ENCODE data around the gene GRID1. TPM values are rescaled to one million over a fixed set of nuclear protein-coding genes. Genes with fewer than 3 reads are reported as not detected.

GRID1 gene
- total RNA-seq, 1 donor = not detected

DNA sequence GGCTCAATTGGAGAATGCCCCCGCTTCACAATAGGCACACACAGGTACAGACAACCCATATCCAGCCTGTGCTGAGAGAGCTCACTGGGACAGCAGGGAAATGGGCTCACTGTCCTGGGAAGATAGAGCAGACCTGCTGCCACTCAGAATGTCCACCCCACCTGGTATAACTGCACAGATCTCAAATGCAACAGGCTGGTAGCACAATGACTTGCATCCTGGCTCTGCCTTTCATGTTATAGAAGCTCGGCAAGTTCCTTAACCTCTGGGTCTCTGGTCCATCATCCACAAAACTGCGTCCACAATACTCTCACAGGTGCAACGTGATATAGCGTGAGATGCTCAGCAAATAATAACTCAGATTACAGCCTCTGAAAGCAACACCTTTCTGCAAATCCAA is 295.4 kb downstream of the GRID1 start:
- DNase-seq (ENCODE audit: low read depth) = no peak

DNA sequence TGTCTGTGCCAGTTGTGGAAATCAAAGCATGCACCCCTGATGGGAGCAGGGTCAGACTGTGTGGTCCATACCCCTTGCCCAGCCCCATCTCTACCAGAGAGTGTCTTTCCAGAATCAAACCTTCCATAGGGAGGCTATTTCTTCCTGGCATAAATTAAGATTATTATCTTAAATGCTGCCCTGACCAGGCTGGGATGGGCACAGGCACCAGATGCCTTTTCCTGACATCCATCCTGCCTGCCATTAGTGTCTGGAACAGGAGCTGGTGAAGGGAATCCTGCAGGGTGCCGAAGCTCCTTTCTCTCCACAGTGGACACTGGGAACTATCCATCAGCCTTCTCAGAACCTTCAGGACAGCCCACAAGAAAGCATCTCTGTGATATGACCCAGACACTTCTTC is 296.3 kb downstream of the GRID1 start:
- TF ChIP-seq, protein P1, sequence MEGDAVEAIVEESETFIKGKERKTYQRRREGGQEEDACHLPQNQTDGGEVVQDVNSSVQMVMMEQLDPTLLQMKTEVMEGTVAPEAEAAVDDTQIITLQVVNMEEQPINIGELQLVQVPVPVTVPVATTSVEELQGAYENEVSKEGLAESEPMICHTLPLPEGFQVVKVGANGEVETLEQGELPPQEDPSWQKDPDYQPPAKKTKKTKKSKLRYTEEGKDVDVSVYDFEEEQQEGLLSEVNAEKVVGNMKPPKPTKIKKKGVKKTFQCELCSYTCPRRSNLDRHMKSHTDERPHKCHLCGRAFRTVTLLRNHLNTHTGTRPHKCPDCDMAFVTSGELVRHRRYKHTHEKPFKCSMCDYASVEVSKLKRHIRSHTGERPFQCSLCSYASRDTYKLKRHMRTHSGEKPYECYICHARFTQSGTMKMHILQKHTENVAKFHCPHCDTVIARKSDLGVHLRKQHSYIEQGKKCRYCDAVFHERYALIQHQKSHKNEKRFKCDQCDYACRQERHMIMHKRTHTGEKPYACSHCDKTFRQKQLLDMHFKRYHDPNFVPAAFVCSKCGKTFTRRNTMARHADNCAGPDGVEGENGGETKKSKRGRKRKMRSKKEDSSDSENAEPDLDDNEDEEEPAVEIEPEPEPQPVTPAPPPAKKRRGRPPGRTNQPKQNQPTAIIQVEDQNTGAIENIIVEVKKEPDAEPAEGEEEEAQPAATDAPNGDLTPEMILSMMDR (IDR thresholded peaks at IDR 0.05; ENCODE audit: insufficient read depth, low read length) = no peak
- DNase-seq (ENCODE audit: low read depth) = no peak
- no peak overlapping the region for H3K4me3 ChIP-seq (ENCODE audit: low read depth, low read length)

More for the DNA sequence above, 295.4 kb downstream of the GRID1 start:
- TF ChIP-seq, protein P1 (IDR thresholded peaks at IDR 0.05; ENCODE audit: insufficient read depth, low read length) = no peak
- no peak overlapping the region for H3K4me3 ChIP-seq (ENCODE audit: low read depth, low read length)

DNA sequence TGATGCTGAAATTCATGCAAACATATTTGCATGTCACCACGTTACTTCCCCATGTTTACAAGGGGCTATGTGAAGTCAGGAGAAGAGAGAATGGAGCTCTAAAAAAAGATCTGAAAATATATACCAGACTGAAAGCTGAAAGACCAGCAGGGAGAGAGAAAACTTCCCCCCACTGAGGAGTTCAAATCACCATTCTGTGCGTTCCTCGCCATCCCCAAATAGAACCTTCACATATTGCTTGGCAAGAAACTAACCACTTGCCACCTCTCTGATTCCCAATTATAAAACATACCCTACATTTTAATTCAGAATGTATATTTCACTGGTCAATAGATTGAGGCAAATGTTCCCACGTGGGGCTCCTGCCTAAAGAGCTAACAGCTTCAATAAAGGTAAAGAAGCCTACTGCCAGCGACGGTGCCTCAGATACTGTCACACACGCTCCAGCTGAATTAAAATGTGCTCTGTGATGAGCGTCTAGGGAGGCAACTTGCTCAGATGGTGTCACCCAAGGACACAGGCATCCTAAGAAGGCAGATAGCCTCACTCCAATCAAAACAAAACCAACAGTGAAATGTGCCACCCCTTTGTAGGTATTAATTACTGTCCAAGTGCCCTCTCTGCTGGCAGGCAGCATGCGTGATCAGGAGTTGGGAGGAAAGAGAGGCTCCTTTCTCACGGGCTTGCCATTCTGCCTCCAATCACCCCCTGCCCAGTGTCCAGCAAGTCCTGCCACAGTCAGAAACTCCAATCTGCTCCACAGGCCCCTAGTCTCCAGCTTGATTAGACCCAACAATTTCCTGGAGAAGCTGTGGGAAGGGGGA is 298.2 kb downstream of the GRID1 start:
- no peak overlapping the region for H3K4me3 ChIP-seq (ENCODE audit: low read depth, low read length)
- TF ChIP-seq, protein P1 (IDR thresholded peaks at IDR 0.05; ENCODE audit: insufficient read depth, low read length) = no peak
- DNase-seq (ENCODE audit: low read depth) = no peak

DNA sequence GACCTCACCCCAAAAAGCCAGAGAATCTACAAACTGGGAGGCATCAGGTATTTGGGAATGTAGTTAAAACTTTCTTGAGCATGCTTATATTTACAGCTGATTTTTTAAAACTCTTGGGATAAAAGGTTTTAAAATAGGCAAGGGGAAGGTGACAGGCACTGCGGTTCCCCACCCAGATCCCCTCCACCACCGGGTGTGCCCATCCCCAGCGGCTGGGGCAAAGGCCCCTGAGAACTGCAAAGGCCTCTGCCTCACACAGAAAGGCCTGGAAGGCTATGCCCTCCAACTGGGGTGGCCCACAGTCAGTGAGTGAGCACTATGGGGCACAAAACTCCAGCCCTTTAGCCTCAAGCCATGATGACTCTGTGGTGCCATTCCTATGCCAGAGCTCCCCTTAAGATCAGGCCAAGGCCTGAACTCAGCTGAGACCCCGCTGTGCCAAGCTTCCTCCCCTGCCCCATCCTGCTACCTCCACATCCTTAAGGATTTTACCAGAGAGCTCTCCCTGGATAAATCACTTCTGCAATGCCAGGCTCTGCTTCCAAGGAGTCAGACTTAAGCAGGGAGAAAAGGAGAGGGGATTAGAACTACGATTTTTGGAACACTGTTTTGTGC is 299.1 kb downstream of the GRID1 start:
- H3K4me3 ChIP-seq (ENCODE audit: low read depth, low read length) = no peak overlapping the region
- no peak for DNase-seq (ENCODE audit: low read depth)
- TF ChIP-seq, protein P1 (IDR thresholded peaks at IDR 0.05; ENCODE audit: insufficient read depth, low read length) = no peak

DNA sequence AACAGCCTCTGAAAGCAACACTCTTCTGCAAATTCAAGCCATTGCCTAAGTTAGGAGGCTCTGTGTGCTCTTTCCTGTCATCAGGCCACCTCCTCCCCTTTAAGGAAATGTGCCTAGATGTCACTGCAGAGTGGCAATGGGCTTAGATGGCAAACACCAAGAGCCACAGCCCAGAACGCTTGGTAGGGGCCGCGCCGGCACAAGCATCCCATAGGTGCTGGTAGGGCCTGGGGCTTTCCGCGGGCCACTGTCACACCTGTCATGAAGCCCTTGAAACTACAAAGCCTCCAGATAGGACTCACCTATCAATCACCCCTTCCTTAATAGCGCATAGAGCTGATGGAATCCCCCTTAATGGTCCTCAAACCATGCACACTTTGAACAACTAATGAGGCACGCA is 299.9 kb downstream of the GRID1 start:
- TF ChIP-seq, protein P1 (IDR thresholded peaks at IDR 0.05; ENCODE audit: insufficient read depth, low read length) = no peak
- H3K4me3 ChIP-seq (ENCODE audit: low read depth, low read length) = no peak overlapping the region
- DNase-seq (ENCODE audit: low read depth) = no peak

DNA sequence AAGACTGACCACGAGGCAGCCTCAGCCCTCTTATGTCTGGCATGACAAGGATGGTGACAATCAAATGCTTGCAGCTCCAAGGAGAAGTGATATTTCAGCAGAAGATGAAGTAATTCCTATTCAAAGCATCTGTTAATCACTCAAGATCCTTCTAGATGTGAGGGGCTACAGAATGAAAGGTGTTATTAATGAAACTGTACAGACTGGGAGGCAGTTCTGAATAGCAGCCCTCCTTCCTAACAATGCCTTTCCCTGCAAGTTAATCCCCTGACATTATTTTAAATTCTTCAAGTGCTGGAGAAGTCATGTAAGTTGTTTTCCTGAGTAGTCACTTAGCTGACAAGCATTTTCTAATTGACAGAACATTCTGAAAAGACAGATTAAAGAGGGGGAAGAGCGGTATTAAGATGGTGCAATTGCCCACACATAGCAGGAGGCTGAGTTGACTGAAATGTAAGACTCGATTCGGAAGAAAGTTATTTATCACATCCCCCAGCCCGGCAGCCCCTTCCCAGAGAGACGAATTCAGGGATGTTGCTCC is 300.8 kb downstream of the GRID1 start:
- no peak overlapping the region for H3K4me3 ChIP-seq (ENCODE audit: low read depth, low read length)
- DNase-seq (ENCODE audit: low read depth) = no peak
- TF ChIP-seq, protein P1 (IDR thresholded peaks at IDR 0.05; ENCODE audit: insufficient read depth, low read length) = no peak

Data from fibroblast of the aortic adventitia (primary cell).